ENCODE measurements around the gene BCR.
"Not testable (repeated sequence)": the region's sequence is repeated elsewhere in the genome, so short reads cannot be mapped to it uniquely, and the experiment has no call there.

BCR gene

DNA sequence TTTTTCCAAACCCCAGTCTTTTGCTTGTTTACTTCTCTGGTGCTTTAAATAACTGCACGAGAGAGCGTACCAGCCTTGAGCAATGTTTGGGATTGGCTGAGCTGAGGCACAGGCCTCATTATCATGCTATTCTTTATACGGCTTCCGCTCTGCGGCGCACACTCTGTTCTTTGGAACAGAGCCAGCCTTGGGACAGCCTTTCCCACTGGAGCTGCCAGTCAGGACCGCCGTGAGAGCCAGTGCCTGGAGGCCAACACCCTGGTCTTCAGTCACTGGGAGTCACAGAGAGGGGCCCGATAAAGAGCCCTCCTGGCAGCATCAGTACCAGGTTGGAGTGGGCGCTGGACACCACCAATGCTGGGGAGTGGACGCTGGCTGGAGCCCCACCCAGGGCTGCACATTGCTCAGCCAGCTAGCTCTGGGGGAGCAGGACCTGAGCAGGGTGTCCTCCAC, 125.6 kb downstream of the BCR start:
- DNase-seq (no peak), ATAC-seq (replicated peaks) (no peak)
- H3K9me3 Mint-ChIP-seq = no peaks in the 10 kb centered on the region
- no peak overlapping the region for H3K27ac Mint-ChIP-seq
- no peaks in the 10 kb centered on the region for H3K27me3 Mint-ChIP-seq
- no peak overlapping the region for H3K4me3 Mint-ChIP-seq
- H3K36me3 Mint-ChIP-seq = peaks cover 7 to 16% of the 10 kb centered on the region in 2 donors
- H3K4me1 Mint-ChIP-seq = no peaks in the 10 kb centered on the region

GRCh38 chr22:23306438-23306921, 126.2 kb downstream of the BCR start:
- no peaks in the 10 kb centered on the region for H3K27me3 Mint-ChIP-seq
- H3K4me1 Mint-ChIP-seq = no peaks in the 10 kb centered on the region
- H3K36me3 Mint-ChIP-seq = peaks cover 6 to 12% of the 10 kb centered on the region in 2 donors
- no peak overlapping the region for H3K27ac Mint-ChIP-seq
- no peaks in the 10 kb centered on the region for H3K9me3 Mint-ChIP-seq
- no peak overlapping the region for H3K4me3 Mint-ChIP-seq
- ATAC-seq (replicated peaks) (no peak), DNase-seq (no peak)

DNA sequence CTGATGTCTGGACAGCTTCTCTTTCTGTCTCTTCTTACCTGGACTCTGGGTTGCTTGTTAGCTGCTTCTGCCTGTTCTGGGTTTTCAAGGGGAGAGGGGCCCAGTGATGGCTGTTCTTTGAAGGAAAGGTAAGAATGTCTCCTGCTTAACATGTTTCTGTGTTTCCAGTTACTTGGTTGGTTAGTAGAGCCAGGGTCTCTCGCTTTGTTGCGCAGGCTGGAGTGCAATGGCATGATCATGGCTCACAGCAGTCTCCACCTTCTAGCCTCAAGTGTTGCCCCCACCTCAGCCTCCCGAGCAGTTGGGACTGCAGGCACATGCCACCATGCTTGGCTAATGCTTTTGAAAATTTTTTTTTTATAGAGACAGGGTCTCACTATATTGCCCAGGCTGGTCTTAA, 126.6 kb downstream of the BCR start:
- no peak for DNase-seq

DNA sequence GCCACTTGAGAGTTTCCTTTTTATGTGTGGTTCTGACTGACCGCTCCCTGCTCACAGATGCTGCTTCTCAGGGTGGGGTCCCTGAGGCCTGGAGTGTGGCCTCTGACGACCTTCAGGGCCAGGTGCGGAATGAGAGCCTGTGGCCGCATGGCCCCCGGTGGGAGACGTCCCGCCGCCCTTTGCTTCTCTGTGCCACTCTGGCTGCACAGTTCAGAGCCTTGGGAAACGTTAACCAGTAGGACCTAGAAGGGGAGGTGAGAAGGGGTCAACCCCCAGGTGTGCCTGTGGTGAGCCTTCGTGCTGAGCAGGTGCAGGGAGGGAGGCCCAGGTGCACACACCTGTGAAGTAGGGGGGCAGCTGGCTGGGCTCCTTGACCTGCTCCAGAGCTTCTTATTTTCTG, 127.2 kb downstream of the BCR start:
- not testable (repeated sequence) for H3K4me3 Mint-ChIP-seq; H3K9me3 Mint-ChIP-seq; H3K27ac Mint-ChIP-seq; H3K27me3 Mint-ChIP-seq; DNase-seq; ATAC-seq (replicated peaks); H3K4me1 Mint-ChIP-seq
- H3K36me3 Mint-ChIP-seq = peaks cover 5 to 11% of the 10 kb centered on the region in 2 donors

More for the DNA sequence above, 126.6 kb downstream of the BCR start:
- H3K9me3 Mint-ChIP-seq = no peaks in the 10 kb centered on the region
- H3K4me1 Mint-ChIP-seq = no peaks in the 10 kb centered on the region
- ATAC-seq (replicated peaks) = no peak
- no peak overlapping the region for H3K27ac Mint-ChIP-seq
- H3K27me3 Mint-ChIP-seq = no peaks in the 10 kb centered on the region
- H3K4me3 Mint-ChIP-seq = no peak overlapping the region
- H3K36me3 Mint-ChIP-seq = peaks cover 5 to 11% of the 10 kb centered on the region in 2 donors

- not testable (repeated sequence) for DNase-seq; H3K36me3 Mint-ChIP-seq; H3K9me3 Mint-ChIP-seq; H3K27me3 Mint-ChIP-seq; ATAC-seq (replicated peaks); H3K4me1 Mint-ChIP-seq; H3K27ac Mint-ChIP-seq; H3K4me3 Mint-ChIP-seq
Measured at GRCh38 chr22:23309261-23309660, 129.0 kb downstream of the BCR start.

DNA sequence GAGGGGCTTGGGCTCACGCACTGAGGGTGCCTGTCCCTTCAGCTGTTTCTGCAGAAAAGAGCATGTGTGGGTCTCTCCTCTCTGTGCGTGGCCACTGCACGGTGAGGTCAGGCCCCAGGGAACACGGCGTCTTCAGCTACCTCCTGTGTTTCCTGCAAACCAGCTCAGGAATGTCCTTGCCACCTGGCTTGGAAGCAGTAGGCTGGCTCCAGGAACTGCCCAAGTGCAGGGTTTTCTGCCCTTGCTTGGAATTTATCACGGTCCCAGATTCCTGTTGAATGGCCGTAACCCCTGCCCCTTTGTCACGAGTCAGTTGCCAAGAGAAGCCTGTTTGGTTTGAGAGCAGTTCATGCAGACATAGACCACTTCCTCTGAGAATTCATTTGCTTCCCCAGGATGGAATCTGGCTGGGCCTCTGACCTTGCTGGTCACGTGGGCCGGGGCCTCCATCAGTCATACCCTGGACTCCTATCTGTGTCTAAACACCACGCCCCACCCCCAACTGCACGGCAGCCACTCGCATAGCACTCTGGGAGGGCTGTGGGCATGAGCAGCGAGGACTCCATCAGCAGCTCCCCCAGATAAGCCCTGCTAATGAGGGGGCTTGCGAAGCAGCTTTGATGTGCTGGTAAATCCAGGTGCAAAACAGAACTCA, 130.3 kb downstream of the BCR start:
- H3K4me1 Mint-ChIP-seq, DNase-seq: not testable (repeated sequence)
- peaks cover 9 to 14% of the 10 kb centered on the region in 2 donors for H3K36me3 Mint-ChIP-seq

GRCh38 chr22:23311635-23312420, 131.5 kb downstream of the BCR start:
- not testable (repeated sequence) for H3K4me3 Mint-ChIP-seq; H3K4me1 Mint-ChIP-seq; H3K9me3 Mint-ChIP-seq; ATAC-seq (replicated peaks); DNase-seq; H3K27me3 Mint-ChIP-seq; H3K27ac Mint-ChIP-seq
- H3K36me3 Mint-ChIP-seq = peaks cover 9 to 14% of the 10 kb centered on the region in 2 donors

More for the DNA sequence above, 130.3 kb downstream of the BCR start:
- H3K27me3 Mint-ChIP-seq; H3K27ac Mint-ChIP-seq; H3K4me3 Mint-ChIP-seq; ATAC-seq (replicated peaks); H3K9me3 Mint-ChIP-seq: not testable (repeated sequence)

DNA sequence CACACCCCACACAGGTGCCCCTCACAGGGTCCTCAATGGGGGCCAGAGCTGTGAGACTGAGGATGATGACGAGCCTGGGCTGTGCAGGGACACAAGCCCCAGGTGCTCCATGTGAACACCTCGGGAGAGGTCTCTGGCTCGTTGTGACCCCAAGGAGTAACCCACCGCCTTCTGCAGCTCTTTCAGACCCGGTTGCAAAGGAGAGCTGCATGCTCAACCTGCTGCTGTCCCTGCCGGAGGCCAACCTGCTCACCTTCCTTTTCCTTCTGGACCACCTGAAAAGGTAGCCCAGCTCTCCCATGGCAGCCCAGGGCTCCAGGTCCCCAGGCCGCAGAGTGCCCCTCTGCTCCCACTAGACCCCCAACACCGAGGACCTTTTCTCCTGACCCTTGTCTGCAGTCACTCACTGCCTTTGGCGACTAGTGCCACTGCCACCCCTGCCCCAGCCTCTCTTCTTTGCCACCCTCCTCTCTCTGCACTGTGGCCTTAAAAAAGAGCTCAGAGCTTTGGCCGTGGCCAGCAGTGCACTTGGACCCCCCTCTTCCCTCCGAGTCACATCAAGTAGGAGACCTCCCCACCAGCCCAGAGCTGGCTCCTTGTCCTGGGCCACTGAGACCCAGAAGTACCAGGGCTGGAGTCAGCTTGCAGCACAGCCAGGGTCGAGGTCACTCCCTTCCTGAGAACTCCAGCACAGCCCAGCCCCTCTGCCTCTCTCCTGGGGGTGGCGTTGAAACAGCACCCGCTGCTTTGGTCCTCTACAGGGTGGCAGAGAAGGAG, 133.7 kb downstream of the BCR start:
- H3K9me3 Mint-ChIP-seq = no peaks in the 10 kb centered on the region
- H3K4me1 Mint-ChIP-seq = no peaks in the 10 kb centered on the region
- no peak for DNase-seq
- H3K36me3 Mint-ChIP-seq = peaks cover 9 to 14% of the 10 kb centered on the region in 2 donors
- ATAC-seq (replicated peaks) = no peak
- no peak overlapping the region for H3K4me3 Mint-ChIP-seq
- peak overlapping the region; percentile 65 for H3K27ac Mint-ChIP-seq
- H3K27me3 Mint-ChIP-seq = no peaks in the 10 kb centered on the region

GRCh38 chr22:23315341-23315917, 135.1 kb downstream of the BCR start:
- DNase-seq = peak; percentile 42
- H3K9me3 Mint-ChIP-seq = no peaks in the 10 kb centered on the region

DNA sequence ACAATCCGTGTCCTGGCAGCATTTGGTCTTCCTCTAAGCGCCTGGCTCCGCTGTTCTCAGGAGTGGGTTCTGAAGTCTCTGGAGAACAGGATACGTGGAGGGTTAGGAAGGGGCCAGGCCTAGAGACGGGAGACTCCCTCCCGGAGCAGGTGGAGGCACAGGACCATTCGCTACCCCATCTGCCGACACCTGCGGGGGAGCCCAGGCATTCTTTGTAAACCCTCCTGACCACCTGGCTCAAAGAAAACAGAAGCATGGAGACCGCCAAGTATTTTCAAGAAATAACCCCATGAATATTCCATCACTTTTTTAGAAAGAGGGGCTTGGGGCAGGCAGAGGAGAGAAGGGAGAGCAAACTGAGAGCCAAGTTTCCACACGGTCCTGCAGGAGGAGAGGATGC, 136.3 kb downstream of the BCR start:
- not testable (repeated sequence) for ATAC-seq (replicated peaks); H3K27me3 Mint-ChIP-seq

More at GRCh38 chr22:23315341-23315917, 135.1 kb downstream of the BCR start:
- H3K4me3 Mint-ChIP-seq = no peak overlapping the region
- peak overlapping the region; percentile 67 for H3K27ac Mint-ChIP-seq
- H3K4me1 Mint-ChIP-seq = no peaks in the 10 kb centered on the region
- H3K27me3 Mint-ChIP-seq = no peaks in the 10 kb centered on the region
- ATAC-seq (replicated peaks) = peak in 1 of 2 donors; percentile 56
- peaks cover 9 to 14% of the 10 kb centered on the region in 2 donors for H3K36me3 Mint-ChIP-seq

GRCh38 chr22:23318316-23318715, 138.0 kb downstream of the BCR start:
- H3K4me1 Mint-ChIP-seq; H3K27me3 Mint-ChIP-seq; ATAC-seq (replicated peaks); H3K9me3 Mint-ChIP-seq; DNase-seq; H3K4me3 Mint-ChIP-seq; H3K27ac Mint-ChIP-seq: not testable (repeated sequence)
- H3K36me3 Mint-ChIP-seq = peaks cover 9 to 14% of the 10 kb centered on the region in 2 donors

More for the DNA sequence above, 136.3 kb downstream of the BCR start:
- not testable (repeated sequence) for H3K4me1 Mint-ChIP-seq, H3K9me3 Mint-ChIP-seq, H3K4me3 Mint-ChIP-seq, DNase-seq, H3K27ac Mint-ChIP-seq
- peaks cover 9 to 14% of the 10 kb centered on the region in 2 donors for H3K36me3 Mint-ChIP-seq

DNA sequence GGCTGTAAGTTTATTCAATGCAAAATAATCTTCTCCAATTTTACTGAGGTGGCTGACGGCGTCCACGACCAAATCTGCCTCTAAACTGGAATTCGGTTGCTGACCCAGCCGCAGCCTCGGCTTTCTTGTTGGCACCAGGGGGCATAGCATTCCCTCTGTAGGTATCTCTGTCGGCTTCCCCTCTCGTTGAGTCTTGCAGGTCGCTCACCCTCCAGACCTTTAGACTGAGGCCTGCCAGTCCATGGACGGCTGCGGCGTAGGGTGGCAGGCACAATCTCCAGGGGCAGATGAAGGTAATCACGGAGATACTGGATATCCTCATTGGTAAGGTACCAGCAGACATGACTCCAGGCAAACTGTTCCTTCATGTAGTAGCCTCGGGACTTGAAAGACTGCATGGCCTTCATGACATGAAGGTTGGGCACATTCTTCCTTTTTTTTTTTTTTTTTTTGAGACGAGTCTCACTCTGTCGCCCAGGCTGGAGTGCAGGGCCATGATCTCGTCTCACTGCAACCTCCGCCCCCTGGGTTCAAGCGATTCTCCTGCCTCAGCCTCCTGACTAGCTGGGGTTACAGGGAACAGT, 142.3 kb downstream of the BCR start:
- not testable (repeated sequence) for H3K27me3 Mint-ChIP-seq; H3K9me3 Mint-ChIP-seq; ATAC-seq (replicated peaks); DNase-seq; H3K27ac Mint-ChIP-seq; H3K4me1 Mint-ChIP-seq; H3K4me3 Mint-ChIP-seq; H3K36me3 Mint-ChIP-seq

DNA sequence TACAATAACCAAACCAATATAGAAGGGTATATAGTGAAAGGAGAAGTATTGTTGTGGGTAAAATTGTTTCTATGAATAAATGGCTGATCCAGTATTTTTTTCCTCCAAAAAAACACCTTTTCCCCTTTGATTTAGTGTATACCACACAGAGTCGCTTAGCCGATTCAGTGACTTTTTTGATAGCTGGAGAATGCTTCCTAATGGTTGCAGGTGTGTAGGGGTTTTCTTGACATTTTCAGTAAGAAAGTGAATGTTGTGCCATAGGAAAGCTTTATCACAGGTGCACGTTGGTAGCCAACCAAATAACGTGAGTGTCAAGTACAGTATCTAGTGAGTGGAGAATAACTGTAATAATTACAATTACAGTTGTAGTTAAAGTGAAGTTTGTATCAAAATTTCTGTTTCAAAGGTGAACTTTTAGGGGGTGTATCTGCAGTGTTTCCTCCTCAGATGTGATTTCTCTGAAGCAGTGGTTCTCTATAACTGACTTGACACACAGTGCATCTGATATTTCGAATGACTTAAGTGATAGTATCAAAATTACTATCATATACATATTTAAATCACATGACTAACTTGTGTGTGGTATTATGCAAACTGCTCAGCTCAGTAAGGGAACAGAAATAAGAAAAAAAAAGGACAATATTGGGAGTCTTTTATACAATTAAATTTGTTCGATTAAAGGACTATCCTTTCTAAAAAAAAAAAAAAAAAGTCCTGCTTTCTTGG, 143.8 kb downstream of the BCR start:
- not testable (repeated sequence) for H3K9me3 Mint-ChIP-seq, H3K36me3 Mint-ChIP-seq, DNase-seq, H3K4me3 Mint-ChIP-seq, H3K4me1 Mint-ChIP-seq, H3K27ac Mint-ChIP-seq, H3K27me3 Mint-ChIP-seq
- peak in 1 of 2 donors; percentile 39 for ATAC-seq (replicated peaks)

Measured in stimulated activated naive B cell treated with anti-CD40 and anti-IgM and Interleukin-4, amounts not matched to agents 10 μg/mL and 1 μg/mL and 100 μg/mL, for 72 hours (primary cell).